ENCODE results near the gene NFE2.

NFE2 gene

GRCh38 chr12:54273981-54274380 lies 26.8 kb downstream of the NFE2 start:
- ATAC-seq = no peak
- TF ChIP-seq ESRRG (CRISPR knock-in tag; IDR thresholded peaks at IDR 0.05) = no peak
- TF ChIP-seq ZNF70 (CRISPR knock-in tag; IDR thresholded peaks at IDR 0.05) = no peak
- TF ChIP-seq CSRNP3 (CRISPR knock-in tag; IDR thresholded peaks at IDR 0.05) = no peak
- TF ChIP-seq ZFP3 (CRISPR knock-in tag; IDR thresholded peaks at IDR 0.05) = no peak
- no peak for TF ChIP-seq ZC3H10 (CRISPR knock-in tag; IDR thresholded peaks at IDR 0.05)

- no peak; the same call in 2 of the 3 replicates for ATAC-seq
- no peak for TF ChIP-seq RARB (CRISPR knock-in tag; IDR thresholded peaks at IDR 0.05)
- no peak for TF ChIP-seq ZC3H10 (CRISPR knock-in tag; IDR thresholded peaks at IDR 0.05)
- no peak for TF ChIP-seq ISL1 (CRISPR knock-in tag; IDR thresholded peaks at IDR 0.05)
- no peak for TF ChIP-seq TOX (CRISPR knock-in tag; IDR thresholded peaks at IDR 0.05; ENCODE audit: borderline replicate concordance)
- no peak for TF ChIP-seq ZNF70 (CRISPR knock-in tag; IDR thresholded peaks at IDR 0.05)
- TF ChIP-seq TSHZ2 (CRISPR knock-in tag; IDR thresholded peaks at IDR 0.05) = no peak
- no peak for TF ChIP-seq ESRRG (CRISPR knock-in tag; IDR thresholded peaks at IDR 0.05)
- no peak for TF ChIP-seq PPARA (CRISPR knock-in tag; IDR thresholded peaks at IDR 0.05; ENCODE audit: borderline replicate concordance)
These were observed 28.6 kb downstream of the NFE2 start for GRCh38 chr12:54272214-54272613.

GRCh38 chr12:54270345-54270744 lies 30.5 kb downstream of the NFE2 start:
- ATAC-seq = no peak
- TF ChIP-seq ZFP30 (CRISPR knock-in tag; IDR thresholded peaks at IDR 0.05) = no peak

GRCh38 chr12:54266852-54267251 lies 34.0 kb downstream of the NFE2 start:
- no peak for ATAC-seq
- TF ChIP-seq CSDC2 (CRISPR knock-in tag; IDR thresholded peaks at IDR 0.05) (no peak), RARB (CRISPR knock-in tag; IDR thresholded peaks at IDR 0.05) (no peak)

- ATAC-seq = no peak
- no peak for TF ChIP-seq ZC3H10 (CRISPR knock-in tag; IDR thresholded peaks at IDR 0.05)
- TF ChIP-seq TCF4 (CRISPR knock-in tag; IDR thresholded peaks at IDR 0.05; ENCODE audit: borderline replicate concordance) = peak; percentile 45; the same call in 1 of the 2 replicates
- 0 out of 2 replicates have a peak, but pooled peaks have one; percentile 39 for TF ChIP-seq TSHZ2 (CRISPR knock-in tag; IDR thresholded peaks at IDR 0.05)
- TF ChIP-seq OSR1 (CRISPR knock-in tag; IDR thresholded peaks at IDR 0.05) = no peak
- no peak for TF ChIP-seq ZFP3 (CRISPR knock-in tag; IDR thresholded peaks at IDR 0.05)
- no peak for TF ChIP-seq ARNTL (CRISPR knock-in tag; IDR thresholded peaks at IDR 0.05; ENCODE audit: borderline replicate concordance, low read depth)
- no peak for TF ChIP-seq GLIS3 (CRISPR knock-in tag; IDR thresholded peaks at IDR 0.05)
- TF ChIP-seq BACH2 (CRISPR knock-in tag; IDR thresholded peaks at IDR 0.05; ENCODE audit: borderline replicate concordance) = no peak
- TF ChIP-seq ZNF70 (CRISPR knock-in tag; IDR thresholded peaks at IDR 0.05) = no peak
- TF ChIP-seq RARB (CRISPR knock-in tag; IDR thresholded peaks at IDR 0.05) = no peak
- TF ChIP-seq CREB5 (CRISPR knock-in tag; IDR thresholded peaks at IDR 0.05; ENCODE audit: low read depth) = no peak
- TF ChIP-seq CSDC2 (CRISPR knock-in tag; IDR thresholded peaks at IDR 0.05) = no peak
- TF ChIP-seq SNAI2 (CRISPR knock-in tag; IDR thresholded peaks at IDR 0.05) = no peak
- no peak for TF ChIP-seq ESRRG (CRISPR knock-in tag; IDR thresholded peaks at IDR 0.05)
- no peak for TF ChIP-seq POU6F1 (CRISPR knock-in tag; IDR thresholded peaks at IDR 0.05; ENCODE audit: borderline replicate concordance, low read depth)
- no peak for TF ChIP-seq PATZ1 (CRISPR knock-in tag; IDR thresholded peaks at IDR 0.05; ENCODE audit: borderline replicate concordance)
- TF ChIP-seq CSRNP3 (CRISPR knock-in tag; IDR thresholded peaks at IDR 0.05) = no peak
These were observed 35.4 kb downstream of the NFE2 start for GRCh38 chr12:54265364-54265812.
